SIG-M5 treated with dmso at 0.1 percent for 504 hours (cell line): ENCODE results near the gene EHBP1L1.

ENCODE experiments used
- DNase-seq: peaks from one replicate; lab custom pipeline; 2025; ENCODE audit not compliant: unreplicated experiment; lab: John Stamatoyannopoulos, UW

The EHBP1L1 gene

DNA sequence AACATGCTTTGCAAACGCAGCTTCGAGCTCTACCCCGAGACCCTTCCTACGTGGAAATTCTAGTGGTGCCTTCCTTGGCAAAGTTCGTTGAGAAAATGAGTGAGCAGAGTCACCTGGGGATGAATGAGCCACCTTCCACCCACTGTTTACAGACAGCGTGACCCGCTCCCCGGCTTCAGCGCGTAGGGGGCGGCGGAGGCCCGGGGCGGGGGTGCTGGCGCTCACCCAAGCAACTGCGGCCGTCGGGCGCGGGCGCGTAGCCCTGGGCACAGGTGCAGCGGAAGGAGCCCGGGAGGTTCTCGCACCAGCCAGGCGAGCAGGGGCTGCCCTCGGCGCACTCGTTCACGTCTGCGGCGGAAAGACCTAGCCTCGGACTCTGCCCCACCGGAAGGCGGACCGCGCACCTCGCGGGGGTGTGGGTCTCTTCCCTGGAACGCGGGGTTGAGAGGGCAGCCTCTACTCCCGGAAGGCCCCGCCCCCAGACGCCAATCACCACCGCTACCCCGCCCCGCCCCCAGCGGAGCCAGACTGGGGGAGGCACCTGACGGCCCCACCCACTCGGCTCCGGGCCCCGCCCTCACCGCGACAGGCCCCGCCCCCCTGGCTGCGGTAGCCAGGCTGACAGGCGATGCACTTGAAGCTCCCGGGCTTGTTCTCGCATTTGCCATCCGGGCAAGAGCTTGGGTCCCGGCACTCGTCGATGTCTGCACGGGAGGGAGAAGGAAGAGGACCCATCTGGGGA lies 29.5 kb upstream of the EHBP1L1 start:
- DNase-seq: peak; percentile 78

DNA sequence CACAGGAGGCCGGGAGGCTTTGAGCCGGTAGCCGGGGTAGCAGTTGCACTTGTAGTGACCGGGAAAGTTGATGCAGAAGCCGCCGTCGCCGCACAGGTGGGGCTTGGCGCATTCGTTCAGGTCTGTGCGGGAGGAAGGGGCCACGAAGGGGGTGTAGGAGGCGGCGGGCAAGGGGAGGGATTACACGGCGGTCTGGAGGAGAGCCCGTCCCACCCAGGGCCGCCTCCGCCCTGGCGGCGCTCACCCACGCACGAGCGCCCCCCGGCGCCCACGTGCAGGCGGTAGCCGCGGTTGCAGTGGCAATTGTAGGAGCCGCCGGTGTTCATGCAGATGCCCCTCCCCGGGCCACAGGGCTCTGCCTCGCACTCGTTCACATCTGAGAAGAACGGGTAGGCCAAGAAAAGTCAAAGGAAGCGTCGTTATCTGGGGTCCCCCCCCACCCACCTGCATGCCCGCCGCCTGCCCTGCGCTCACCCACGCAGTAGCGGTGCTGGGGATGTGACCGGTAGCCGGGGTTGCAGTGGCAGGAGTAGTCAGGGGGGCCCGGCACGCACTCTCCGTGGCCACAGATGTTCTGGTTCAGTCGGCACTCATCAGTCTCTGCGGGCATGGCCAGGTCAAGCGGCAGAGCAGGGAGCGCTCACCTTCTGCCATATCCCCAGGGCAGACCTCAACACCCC lies 28.3 kb upstream of the EHBP1L1 start:
- no peak for DNase-seq

- no peak for DNase-seq
Measured at GRCh38 chr11:65548395-65548794, 27.5 kb upstream of the EHBP1L1 start.

- no peak for DNase-seq
Measured at GRCh38 chr11:65549096-65549495, 26.8 kb upstream of the EHBP1L1 start.

GRCh38 chr11:65551572-65552387 lies 24.1 kb upstream of the EHBP1L1 start:
- DNase-seq: peak; percentile 60

DNA sequence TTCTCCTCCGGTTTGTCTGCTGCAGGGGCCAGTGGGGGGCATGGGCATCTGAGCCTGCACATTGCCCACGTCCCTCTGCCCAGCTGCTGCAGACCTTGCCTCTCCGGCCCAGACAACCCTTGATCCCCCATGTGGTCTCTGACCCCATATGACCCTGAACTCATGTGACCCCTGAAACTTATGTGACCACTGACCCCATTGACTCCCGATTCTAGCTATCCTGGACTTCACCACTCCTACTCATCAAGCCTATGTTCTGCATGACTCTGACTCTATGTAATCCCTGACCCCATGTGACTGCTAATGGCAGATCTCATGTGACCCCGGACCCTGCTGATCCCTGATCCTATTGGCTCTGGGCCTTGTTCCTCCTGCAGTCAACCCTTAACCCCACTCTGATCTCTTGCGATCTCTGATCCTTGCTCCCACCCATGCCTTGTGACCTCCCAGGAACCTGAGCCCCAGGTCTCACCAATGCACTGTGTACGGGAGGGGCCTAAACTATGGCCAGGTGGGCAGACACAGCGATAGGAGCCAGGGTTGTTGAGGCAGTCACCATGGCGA lies 23.4 kb upstream of the EHBP1L1 start:
- DNase-seq: no peak

- DNase-seq: peak; percentile 26
Measured at GRCh38 chr11:65553301-65554001, 22.4 kb upstream of the EHBP1L1 start.

- no peak for DNase-seq
Measured at GRCh38 chr11:65554057-65554818, 21.6 kb upstream of the EHBP1L1 start.

GRCh38 chr11:65554842-65555430 lies 20.9 kb upstream of the EHBP1L1 start:
- no peak for DNase-seq

DNA sequence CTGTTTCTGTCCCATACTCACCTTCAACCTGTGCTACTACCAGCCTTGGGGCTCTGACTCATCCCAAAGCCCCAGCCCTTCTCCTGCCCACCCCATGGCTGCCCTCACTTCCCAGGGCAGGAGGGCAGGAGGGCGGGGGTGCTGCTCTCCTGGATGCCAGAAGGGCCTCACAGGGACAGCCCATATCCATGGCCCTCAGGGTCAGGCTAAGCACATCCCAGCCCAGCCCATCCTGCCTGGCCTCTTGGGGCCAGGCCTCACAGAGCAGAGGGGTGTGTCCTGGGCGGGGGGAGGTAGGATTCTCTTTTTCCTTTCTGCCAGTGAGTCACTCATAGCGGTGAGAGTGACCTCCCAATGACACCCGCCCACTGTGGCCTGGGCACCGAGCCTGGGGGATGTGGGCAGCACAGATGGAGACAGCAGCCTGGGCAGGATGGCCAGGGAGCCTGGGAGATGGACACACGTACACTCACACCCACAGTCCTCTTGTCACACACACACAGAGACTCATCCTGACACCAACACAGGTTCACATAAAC lies 20.1 kb upstream of the EHBP1L1 start:
- no peak for DNase-seq

DNA sequence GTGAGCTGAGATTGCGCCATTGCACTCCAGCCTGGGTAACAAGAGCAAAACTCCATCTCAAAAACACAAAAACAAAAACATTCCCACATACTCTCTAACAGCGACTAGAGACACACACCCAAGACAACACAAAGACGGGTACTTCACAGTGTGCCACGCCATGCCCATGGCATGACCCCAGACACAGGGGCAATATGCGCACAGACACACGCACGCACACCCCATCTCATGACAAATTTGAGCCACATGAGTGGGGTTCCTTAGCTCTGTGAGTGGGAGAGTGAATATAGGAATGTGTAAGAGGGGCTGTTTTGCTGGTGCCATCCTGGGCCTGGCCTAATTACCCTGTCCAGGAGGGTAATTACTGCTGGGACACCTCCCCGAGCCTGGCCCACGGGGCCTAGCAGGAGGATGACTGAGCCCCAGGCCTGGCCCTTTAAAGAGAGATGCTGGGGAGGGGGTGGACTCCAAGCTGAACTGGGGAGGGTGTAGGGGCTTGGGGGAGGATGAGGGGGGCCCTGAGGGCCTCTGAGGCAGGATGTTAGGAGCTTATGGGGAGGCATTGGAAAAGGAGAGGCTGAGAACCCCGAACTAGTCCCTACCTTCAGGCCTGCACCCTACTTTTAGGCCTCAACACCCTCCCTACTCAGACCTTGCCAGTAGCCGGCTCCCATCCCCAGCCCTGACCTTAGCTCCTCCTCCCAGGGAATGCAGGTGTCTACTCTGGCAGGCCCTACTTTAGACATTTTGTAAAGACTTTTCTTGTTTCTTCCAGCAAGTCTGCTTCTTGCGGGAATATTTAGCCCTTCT lies 19.2 kb upstream of the EHBP1L1 start:
- no peak for DNase-seq

DNA sequence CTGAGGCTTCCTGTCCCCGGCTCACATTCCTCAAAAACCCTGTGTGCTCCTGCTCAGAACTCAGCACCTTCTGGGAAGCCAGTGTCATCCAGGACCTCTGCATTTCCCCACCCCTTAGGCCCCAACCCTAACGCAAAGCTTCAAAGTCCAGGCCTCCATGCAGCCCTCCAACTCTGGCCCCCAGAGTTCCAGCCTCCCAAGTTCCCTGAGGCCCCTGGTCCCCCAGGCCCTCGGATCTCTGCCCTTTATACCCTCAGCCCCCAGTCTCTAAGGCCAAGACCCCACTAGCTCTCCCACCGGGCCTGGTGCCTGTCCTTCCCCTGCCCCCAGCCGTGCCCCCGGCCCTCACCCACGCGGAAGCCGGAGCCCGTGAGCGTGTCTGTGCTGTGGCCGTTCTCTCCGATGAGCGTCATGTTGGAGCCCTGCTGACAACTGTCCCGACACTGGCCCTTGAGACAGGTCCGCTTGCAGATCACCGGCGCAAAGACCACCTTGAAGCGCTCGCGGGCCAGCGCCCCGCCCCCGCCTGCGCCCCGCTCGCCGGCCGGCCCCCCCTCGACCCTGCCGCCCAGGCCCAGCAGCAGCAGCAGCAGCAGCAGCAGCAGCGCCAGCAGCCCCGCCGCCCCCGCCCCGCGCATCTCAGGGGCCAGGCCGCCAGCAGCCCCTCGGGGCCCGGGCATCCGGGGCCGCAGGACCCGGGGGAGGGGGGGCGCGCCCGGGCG lies 18.4 kb upstream of the EHBP1L1 start:
- no peak for DNase-seq

DNA sequence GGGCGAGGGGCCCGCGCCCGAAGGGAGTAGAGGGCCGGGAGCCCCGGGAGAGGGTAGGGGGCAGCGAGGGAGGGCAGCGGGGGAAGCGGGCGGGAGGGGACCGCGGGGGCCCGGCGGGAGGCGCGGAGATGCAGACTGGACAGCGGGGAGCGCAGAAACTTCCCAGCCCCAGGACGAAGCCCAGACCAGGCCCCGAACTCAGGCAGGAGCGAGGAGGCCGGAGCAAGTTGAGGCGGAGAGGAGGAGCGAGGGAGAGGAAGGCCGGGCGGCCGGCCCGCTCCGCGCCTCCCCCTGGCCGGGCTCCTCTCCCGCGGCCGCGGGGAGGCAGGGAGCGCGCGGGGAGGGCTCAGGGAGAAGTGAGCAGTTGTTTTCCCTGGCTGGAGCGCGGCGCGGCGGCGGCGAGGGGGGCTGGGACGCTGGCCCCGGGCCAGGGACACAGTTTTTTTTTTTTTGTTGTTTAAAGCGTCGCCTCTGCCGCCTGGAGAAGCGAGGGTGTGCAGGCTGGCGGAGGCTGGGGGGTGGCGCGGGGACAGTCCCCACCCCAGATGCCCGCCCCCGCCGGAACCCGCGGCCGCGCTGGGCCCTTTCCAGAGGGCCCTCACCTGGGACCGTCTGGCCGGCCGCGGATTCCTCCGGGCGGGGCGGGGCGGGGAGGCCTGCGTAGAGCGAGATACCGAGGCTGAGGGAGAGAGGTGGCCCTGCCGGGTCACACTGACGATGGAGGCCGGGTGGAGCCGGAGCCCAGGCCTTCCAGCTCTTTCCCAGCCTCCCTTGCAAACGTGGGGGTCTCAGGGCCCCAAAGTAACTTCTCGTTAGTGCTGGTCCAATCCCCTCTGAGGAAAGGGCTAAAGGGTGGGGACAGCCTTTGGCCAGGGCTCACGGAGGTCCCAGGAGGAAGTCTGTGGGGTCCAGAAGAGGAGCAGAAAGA lies 17.6 kb upstream of the EHBP1L1 start, which contains the start of gene LTBP3:
Gene LTBP3, minus strand, starts transcription at position 358 of the 928 bp plus-strand sequence. CDS start 400 bp downstream, outside the sequence.
- peak; percentile 19 for DNase-seq

DNA sequence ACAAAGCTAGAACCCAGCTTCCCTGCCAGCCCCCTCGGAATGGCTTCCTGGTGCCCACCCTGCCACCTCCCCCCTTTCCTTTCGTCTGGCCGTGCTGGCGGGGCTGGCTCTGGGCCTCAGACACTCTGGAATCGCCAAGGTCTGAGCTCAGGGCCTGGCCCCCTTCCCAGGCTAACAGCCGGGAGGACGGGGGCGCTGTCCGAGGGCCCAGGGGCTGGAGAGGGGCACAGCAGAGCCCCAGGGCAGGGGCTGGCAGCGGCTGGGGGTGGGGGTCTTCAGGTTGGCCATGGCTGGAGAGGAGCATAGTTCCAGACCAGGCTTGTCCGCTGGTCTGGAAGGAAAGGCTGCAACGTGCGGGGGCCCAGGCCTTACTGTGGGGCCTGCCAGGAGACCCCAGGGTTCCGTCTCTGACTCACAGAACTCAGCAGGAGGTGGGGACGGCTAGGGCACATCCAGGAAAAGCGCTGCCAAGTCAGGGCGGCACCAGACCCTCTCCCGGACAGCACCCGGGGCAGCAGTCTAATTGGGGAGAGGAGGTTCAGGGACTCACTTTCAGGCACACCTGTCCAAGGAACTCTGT lies 16.8 kb upstream of the EHBP1L1 start:
- DNase-seq: no peak

- DNase-seq: no peak
Measured at GRCh38 chr11:65559535-65559934, 16.3 kb upstream of the EHBP1L1 start.

DNA sequence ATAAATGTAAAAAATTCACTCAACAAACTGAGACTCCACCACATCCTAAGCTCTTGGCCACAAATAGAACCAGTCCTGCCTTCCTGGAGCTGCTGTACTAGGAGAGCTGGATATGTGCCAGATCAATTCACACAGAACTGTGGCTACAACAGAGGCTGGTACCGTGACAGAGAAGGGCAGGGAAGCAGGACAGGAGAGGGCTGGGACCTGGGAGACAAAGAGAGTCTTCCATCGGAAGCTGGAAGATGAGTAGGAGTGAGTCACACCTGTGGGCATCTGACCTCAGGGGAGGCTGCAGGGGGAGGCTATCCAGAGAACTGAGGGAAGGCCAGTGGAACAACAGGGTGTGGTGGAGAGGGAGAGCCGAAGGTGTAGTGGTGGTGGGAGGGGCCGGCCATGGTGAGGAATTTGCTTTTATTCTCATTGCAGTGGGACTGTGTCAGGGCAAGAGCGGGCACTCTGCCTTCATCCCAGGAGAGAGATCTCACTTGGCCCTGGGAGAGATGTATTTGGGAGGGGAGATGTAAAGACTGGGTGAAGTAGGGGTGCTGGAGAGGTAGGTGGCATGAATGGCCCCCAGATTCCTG lies 15.8 kb upstream of the EHBP1L1 start:
- no peak for DNase-seq
